HL-60 (cell line): ENCODE data around the gene PARD6B.

Experiments
- DNase-seq, 2 experiments: peaks; one replicate each; pipeline ENCODE4 v3.0.0-alpha.2; 2010 to 2020; ENCODE audit warnings: low read depth in 1 of 2, low spot score in 1 of 2
- H3K27ac ChIP-seq: fragments of 250-450 bp; sonication (Bioruptor Pico); replicated peaks from 2 replicates; pipeline ENCODE4 v1.5.1; 2020; ENCODE audit warnings: mild to moderate bottlenecking, moderate library complexity
- H3K27me3 ChIP-seq: fragments of 250-450 bp; sonication (Bioruptor Pico); 2 replicates; pipeline ENCODE4 v1.5.1; 2021; ENCODE audit warnings: mild to moderate bottlenecking, moderate library complexity; ENCODE audit not compliant: insufficient read depth, poor library complexity, severe bottlenecking
- H3K4me3 ChIP-seq: replicated peaks from 2 replicates; pipeline ENCODE4 v1.5.1; 2011; ENCODE audit warnings: mild to moderate bottlenecking, control low read depth, low read length; ENCODE audit not compliant: insufficient read depth
- CTCF ChIP-seq: IDR thresholded peaks from one replicate; pipeline ENCODE4 v1.5.1; 2011; ENCODE audit warnings: low read length, control low read depth, inconsistent platforms; ENCODE audit not compliant: insufficient read depth
- GABPA ChIP-seq: IDR thresholded peaks from 2 replicates; pipeline ENCODE4 v1.6.1; 2012; ENCODE audit warnings: low read depth
- POLR2AphosphoS5 ChIP-seq: IDR thresholded peaks from 2 replicates; pipeline ENCODE4 v1.6.1; 2012; ENCODE audit warnings: low read depth
- REST ChIP-seq: IDR thresholded peaks from 2 replicates; pipeline ENCODE4 v1.6.1; 2012; ENCODE audit warnings: low read depth; ENCODE audit not compliant: insufficient replicate concordance
- SPI1 ChIP-seq: IDR thresholded peaks from 2 replicates; pipeline ENCODE4 v1.6.1; 2012; ENCODE audit warnings: low read depth, mild to moderate bottlenecking, borderline replicate concordance

Gene PARD6B

GRCh38 chr20:50710492-50711063 lies 20.8 kb upstream of the PARD6B start:
- DNase-seq = peak; percentile 61 to 92
- peak overlapping the region; percentile 75 for H3K27ac ChIP-seq

GRCh38 chr20:50711113-50711825 lies 20.1 kb upstream of the PARD6B start:
- H3K27ac ChIP-seq = peak overlapping the region; percentile 75

More at GRCh38 chr20:50710492-50711063, 20.8 kb upstream of the PARD6B start:
- TF ChIP-seq REST (peak; percentile 64), CTCF (no peak), POLR2AphosphoS5 (peak; percentile 71), SPI1 (no peak), GABPA (peak; percentile 50; the same call in 1 of the 2 replicates)
- no peak overlapping the region for H3K4me3 ChIP-seq
- H3K27me3 ChIP-seq = no peaks in the 10 kb centered on the region

More at GRCh38 chr20:50711113-50711825, 20.1 kb upstream of the PARD6B start:
- DNase-seq = peak in 1 of 2 experiments; percentile 20
- Histone ChIP-seq H3K4me3 (no peak overlapping the region), H3K27me3 (no peaks in the 10 kb centered on the region)
- TF ChIP-seq CTCF = no peak
- TF ChIP-seq REST = no peak
- TF ChIP-seq POLR2AphosphoS5 = no peak; the same call in 1 of the 2 replicates
